GM23248 (cell line): Measurements from ENCODE around the gene ZFPM1. TPM values are rescaled to one million over a fixed set of nuclear protein-coding genes. Genes with fewer than 3 reads are reported as not detected.

ENCODE experiments used
- DNase-seq: peaks from one replicate; pipeline ENCODE4 v3.0.0-alpha.2; 2015
- H2AFZ ChIP-seq: fragments of 200-600 bp; sonication (generic); 2 replicates; pipeline ENCODE4 v1.6.1; 2016; ENCODE audit warnings: antibody characterized with exemption
- H3F3A ChIP-seq: fragments of 200-600 bp; sonication (generic); 2 replicates; pipeline ENCODE4 v1.6.1; 2016; ENCODE audit warnings: mild to moderate bottlenecking, antibody characterized with exemption, mixed run types; ENCODE audit not compliant: insufficient read depth
- H3K27ac ChIP-seq: fragments of 200-600 bp; sonication (generic); 2 replicates; pipeline ENCODE4 v1.5.1; 2016; ENCODE audit warnings: mild to moderate bottlenecking
- H3K27me3 ChIP-seq: fragments of 200-600 bp; sonication (generic); replicated peaks from 2 replicates; pipeline ENCODE4 v1.6.1; 2016; ENCODE audit warnings: mild to moderate bottlenecking; ENCODE audit not compliant: insufficient read depth
- H3K36me3 ChIP-seq: fragments of 200-600 bp; sonication (generic); 2 replicates; pipeline ENCODE4 v1.6.1; 2016; ENCODE audit warnings: low read depth, mild to moderate bottlenecking
- H3K4me1 ChIP-seq: fragments of 200-600 bp; sonication (generic); 2 replicates; pipeline ENCODE4 v1.6.1; 2016; ENCODE audit warnings: mild to moderate bottlenecking; ENCODE audit not compliant: insufficient read depth
- H3K4me2 ChIP-seq: fragments of 200-600 bp; sonication (generic); one replicate; pipeline ENCODE4 v1.6.1; 2016; ENCODE audit warnings: mild to moderate bottlenecking; ENCODE audit not compliant: unreplicated experiment
- H3K4me3 ChIP-seq: fragments of 200-600 bp; sonication (generic); 2 replicates; pipeline ENCODE4 v1.5.1; 2016; ENCODE audit warnings: mild to moderate bottlenecking
- H3K79me2 ChIP-seq: fragments of 200-600 bp; sonication (generic); 2 replicates; pipeline ENCODE4 v1.6.1; 2016; ENCODE audit warnings: mild to moderate bottlenecking; ENCODE audit not compliant: insufficient read depth
- H3K9ac ChIP-seq: fragments of 200-600 bp; sonication (generic); 2 replicates; pipeline ENCODE4 v1.6.1; 2016; ENCODE audit warnings: mild to moderate bottlenecking
- H3K9me2 ChIP-seq: fragments of 200-600 bp; sonication (generic); 2 replicates; pipeline ENCODE4 v1.6.1; 2016; ENCODE audit warnings: mixed run types, mild to moderate bottlenecking, moderate library complexity; ENCODE audit not compliant: insufficient read depth
- H3K9me3 ChIP-seq: fragments of 200-600 bp; sonication (generic); one replicate; pipeline ENCODE4 v1.6.1; 2017; ENCODE audit warnings: low read depth
- H4K20me1 ChIP-seq: fragments of 200-600 bp; sonication (generic); 2 replicates; pipeline ENCODE4 v1.6.0; 2016; ENCODE audit not compliant: insufficient read depth
- EZH2 ChIP-seq: fragments of 200-600 bp; sonication (generic); IDR thresholded peaks from 2 replicates; pipeline ENCODE4 v1.6.1; 2018; ENCODE audit warnings: antibody characterized with exemption, mild to moderate bottlenecking; ENCODE audit not compliant: insufficient read depth, poor library complexity, severe bottlenecking
- EZH2phosphoT487 ChIP-seq: fragments of 200-600 bp; sonication (generic); IDR thresholded peaks from 2 replicates; pipeline ENCODE4 v1.6.1; 2018; ENCODE audit warnings: antibody characterized with exemption, moderate library complexity, mild to moderate bottlenecking, low read depth; ENCODE audit not compliant: insufficient read depth
- WGBS, 2 experiments: methylation state at CpG; one replicate each; pipeline ENCODE4 v1.1.6; 2015 to 2017; ENCODE audit warnings: low lambda C conversion rate in 2 of 2, low coverage in 1 of 2; ENCODE audit errors: missing lambda C conversion rate in 2 of 2; 5-methylcytosine and 5-hydroxymethylcytosine counted together
- in situ Hi-C: fragments of 300-500 bp; cut with MboI; formaldehyde crosslinking; loops from 2 replicates; pipeline ENCODE4 v1.15.0; 2020
- polyA plus RNA-seq: library from polyadenylated mRNA; unstranded; fragments of >200 nt; fragmentation: Nextera tagmentation; extraction: Ambion mirVana; gene quantifications from 2 replicates; pipeline ENCODE4 v1.2.1, GENCODE V29; 2016
- total RNA-seq: library from RNA; depleted of rRNA; stranded (reverse); fragments of >200 nt; shearing (Covaris generic); gene quantifications from 2 replicates; pipeline ENCODE4 v1.2.3, GENCODE V29; 2014

ZFPM1 gene
- total and polyA plus RNA-seq, 2 experiments from 2014 or later = 0.06 to 2.4 TPM

- 93 to 94% methylated on average over 32 to 42 of the region's 43 CpGs for WGBS, 2 experiments
- in situ Hi-C loops = no loop called here
- Histone ChIP-seq H3K9me3 (no peaks in the 10 kb centered on the region), H3K4me2 (no peak overlapping the region), H3F3A (no peaks in the 10 kb centered on the region), H3K4me1 (no peaks in the 10 kb centered on the region), H3K27me3 (no peaks in the 10 kb centered on the region), H4K20me1 (no peaks in the 10 kb centered on the region), H3K4me3 (no peak overlapping the region), H3K27ac (no peak overlapping the region), H3K9me2 (no peaks in the 10 kb centered on the region), H2AFZ (no peak overlapping the region), H3K79me2 (no peaks in the 10 kb centered on the region), H3K9ac (no peak overlapping the region), H3K36me3 (no peaks in the 10 kb centered on the region)
- TF ChIP-seq EZH2phosphoT487 (no peak), EZH2 (no peak)
- DNase-seq = no peak
Measured at GRCh38 chr16:88473666-88474534, 20.8 kb downstream of the ZFPM1 start.

GRCh38 chr16:88475037-88475436, 22.0 kb downstream of the ZFPM1 start:
- in situ Hi-C loops = no loop called here
- 94 to 97% methylated on average over 9 to 13 of the region's 13 CpGs for WGBS, 2 experiments
- Histone ChIP-seq H3K36me3 (no peaks in the 10 kb centered on the region), H3K9me2 (no peaks in the 10 kb centered on the region), H3K27ac (no peak overlapping the region), H3K4me3 (no peak overlapping the region), H3K4me1 (no peaks in the 10 kb centered on the region), H3K27me3 (no peaks in the 10 kb centered on the region), H3F3A (no peaks in the 10 kb centered on the region), H3K9ac (no peak overlapping the region), H3K9me3 (no peaks in the 10 kb centered on the region), H2AFZ (no peak overlapping the region), H3K79me2 (no peaks in the 10 kb centered on the region), H3K4me2 (no peak overlapping the region), H4K20me1 (no peaks in the 10 kb centered on the region)
- DNase-seq = no peak
- TF ChIP-seq EZH2phosphoT487 = no peak
- TF ChIP-seq EZH2 = no peak

- H3K9ac ChIP-seq = no peak overlapping the region
- no peaks in the 10 kb centered on the region for H4K20me1 ChIP-seq
- no peaks in the 10 kb centered on the region for H3K79me2 ChIP-seq
- TF ChIP-seq EZH2 (no peak), EZH2phosphoT487 (no peak)
- H3K4me1 ChIP-seq = no peaks in the 10 kb centered on the region
- WGBS, 2 experiments = 87 to 89% methylated on average over 10 to 14 of the region's 14 CpGs
- no peak overlapping the region for H2AFZ ChIP-seq
- H3K9me2 ChIP-seq = no peaks in the 10 kb centered on the region
- no peaks in the 10 kb centered on the region for H3K36me3 ChIP-seq
- H3K27ac ChIP-seq = no peak overlapping the region
- H3K4me3 ChIP-seq = no peak overlapping the region
- H3K4me2 ChIP-seq = no peak overlapping the region
- H3F3A ChIP-seq = no peaks in the 10 kb centered on the region
- in situ Hi-C loops = no loop called here
- no peaks in the 10 kb centered on the region for H3K9me3 ChIP-seq
- no peaks in the 10 kb centered on the region for H3K27me3 ChIP-seq
- no peak for DNase-seq
Measured at GRCh38 chr16:88476203-88476602, 23.1 kb downstream of the ZFPM1 start.

- Histone ChIP-seq H3K4me3 (no peak overlapping the region), H3K9me3 (no peaks in the 10 kb centered on the region), H3K27me3 (no peaks in the 10 kb centered on the region), H3K27ac (no peak overlapping the region), H3F3A (no peaks in the 10 kb centered on the region), H3K79me2 (no peaks in the 10 kb centered on the region), H3K9ac (no peak overlapping the region), H4K20me1 (no peaks in the 10 kb centered on the region), H3K4me1 (no peaks in the 10 kb centered on the region), H3K4me2 (no peak overlapping the region), H2AFZ (no peak overlapping the region), H3K9me2 (no peaks in the 10 kb centered on the region), H3K36me3 (no peaks in the 10 kb centered on the region)
- WGBS, 2 experiments = 89 to 92% methylated on average over 25 to 26 of the region's 26 CpGs
- DNase-seq = no peak
- in situ Hi-C loops = no loop called here
- no peak for TF ChIP-seq EZH2
- TF ChIP-seq EZH2phosphoT487 = no peak
Measured at GRCh38 chr16:88476817-88477397, 23.8 kb downstream of the ZFPM1 start.
